ENCODE data around the gene ANKRD53.

Gene ANKRD53

DNA sequence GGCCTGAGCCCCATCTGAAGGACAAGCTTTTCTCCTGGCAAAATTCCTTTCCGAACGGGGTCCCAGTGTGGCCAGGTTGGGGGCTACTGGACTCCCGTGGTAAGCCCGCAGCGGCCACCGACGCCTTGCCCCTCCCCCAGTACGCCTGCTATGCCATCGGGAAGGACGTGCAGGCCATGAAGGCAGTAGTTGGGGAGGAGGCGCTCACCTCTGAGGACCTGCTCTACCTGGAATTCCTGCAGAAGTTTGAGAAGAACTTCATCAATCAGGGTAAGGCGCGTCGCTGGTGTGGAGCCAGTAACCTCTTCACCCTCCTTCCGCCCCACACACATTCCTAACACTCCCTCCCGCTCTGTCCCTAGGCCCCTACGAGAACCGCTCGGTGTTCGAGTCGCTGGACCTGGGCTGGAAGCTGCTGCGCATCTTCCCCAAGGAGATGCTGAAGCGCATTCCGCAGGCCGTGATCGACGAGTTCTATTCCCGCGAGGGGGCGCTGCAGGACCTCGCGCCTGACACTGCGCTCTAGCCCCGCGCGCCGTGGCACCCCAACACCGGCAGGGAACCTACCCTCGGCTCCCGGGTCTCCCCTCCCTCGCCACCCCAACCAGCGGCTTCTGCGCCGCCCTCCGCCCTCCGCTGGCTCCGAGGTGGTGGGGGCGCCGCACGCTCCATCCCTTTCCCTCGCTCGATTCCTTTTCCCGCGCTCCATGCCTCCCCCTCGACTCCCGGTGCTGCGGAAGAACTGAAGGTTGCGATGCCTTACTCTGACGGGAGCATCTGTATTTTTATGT, 13.6 kb upstream of the ANKRD53 start:
- no peak for TF ChIP-seq JUND (IDR thresholded peaks at IDR 0.05; ENCODE audit: low read depth)
- in situ Hi-C loops (cut with HindIII; ENCODE audit: low pct_unique_long_range_greater_than_20kb, low sequenced_read_pairs): no loop called here
- no peak for DNase-seq (ENCODE audit: low read depth in 1 of 2, low spot score in 1 of 2)

DNA sequence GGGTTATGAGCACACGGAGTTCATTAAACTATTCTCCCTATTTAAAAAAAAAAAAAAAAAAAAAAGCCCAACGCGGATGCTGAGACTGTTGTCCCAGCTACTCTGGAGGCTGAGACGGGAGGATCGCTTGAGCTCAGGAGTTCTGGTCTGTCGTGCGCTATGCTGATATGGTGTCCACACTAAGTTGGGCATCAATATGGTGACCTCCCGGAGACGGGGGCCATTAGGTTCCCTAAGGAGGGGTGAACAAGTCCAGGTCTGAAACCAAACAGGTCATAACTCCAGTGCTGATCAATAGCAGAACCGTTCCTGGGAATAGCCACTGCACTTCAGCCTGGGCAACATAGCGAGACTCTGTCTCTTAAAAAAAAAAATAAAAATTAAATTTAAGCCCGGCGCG, 12.9 kb upstream of the ANKRD53 start:
- TF ChIP-seq JUND (IDR thresholded peaks at IDR 0.05; ENCODE audit: low read depth): no peak
- in situ Hi-C loops (cut with HindIII; ENCODE audit: low pct_unique_long_range_greater_than_20kb, low sequenced_read_pairs): no loop called here
- no peak for DNase-seq (ENCODE audit: low read depth in 1 of 2, low spot score in 1 of 2)

DNA sequence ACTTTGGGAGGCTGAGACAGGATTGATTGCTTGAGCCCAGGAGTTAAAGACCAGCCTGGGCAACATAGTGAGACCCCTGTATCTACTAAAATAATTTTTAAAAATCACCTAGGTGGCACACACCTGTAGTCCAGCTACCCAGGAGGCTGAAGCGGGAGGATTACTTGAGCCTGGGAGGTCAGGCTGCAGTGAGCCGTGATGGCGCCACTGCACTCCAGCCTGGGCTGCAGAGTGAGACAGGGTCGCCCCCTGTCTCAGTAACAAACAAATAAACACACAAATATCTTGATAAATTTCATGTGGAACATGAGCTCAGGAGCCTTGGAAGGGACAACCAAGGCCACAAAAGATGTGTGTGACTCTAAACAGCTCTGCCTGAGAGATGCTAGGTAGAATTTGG, 11.7 kb upstream of the ANKRD53 start:
- in situ Hi-C loops (cut with HindIII; ENCODE audit: low pct_unique_long_range_greater_than_20kb, low sequenced_read_pairs): no loop called here
- DNase-seq (ENCODE audit: low read depth in 1 of 2, low spot score in 1 of 2): no peak
- TF ChIP-seq JUND (IDR thresholded peaks at IDR 0.05; ENCODE audit: low read depth): no peak

GRCh38 chr2:70967189-70967588, 11.2 kb upstream of the ANKRD53 start:
- TF ChIP-seq JUND (IDR thresholded peaks at IDR 0.05; ENCODE audit: low read depth): no peak
- in situ Hi-C loops (cut with HindIII; ENCODE audit: low pct_unique_long_range_greater_than_20kb, low sequenced_read_pairs): no loop called here
- DNase-seq (ENCODE audit: low read depth in 1 of 2, low spot score in 1 of 2): no peak

- DNase-seq (ENCODE audit: low read depth in 1 of 2, low spot score in 1 of 2): no peak
- TF ChIP-seq JUND (IDR thresholded peaks at IDR 0.05; ENCODE audit: low read depth): no peak
- in situ Hi-C loops (cut with HindIII; ENCODE audit: low pct_unique_long_range_greater_than_20kb, low sequenced_read_pairs): no loop called here
Observed at GRCh38 chr2:70974592-70974991, 3.8 kb upstream of the ANKRD53 start.

GRCh38 chr2:70975237-70975636, 3.2 kb upstream of the ANKRD53 start:
- DNase-seq (ENCODE audit: low read depth in 1 of 2, low spot score in 1 of 2): no peak
- in situ Hi-C loops (cut with HindIII; ENCODE audit: low pct_unique_long_range_greater_than_20kb, low sequenced_read_pairs): no loop called here
- no peak for TF ChIP-seq JUND (IDR thresholded peaks at IDR 0.05; ENCODE audit: low read depth)

- in situ Hi-C loops (cut with HindIII; ENCODE audit: low pct_unique_long_range_greater_than_20kb, low sequenced_read_pairs): no loop called here
- no peak for TF ChIP-seq JUND (IDR thresholded peaks at IDR 0.05; ENCODE audit: low read depth)
- DNase-seq (ENCODE audit: low read depth in 1 of 2, low spot score in 1 of 2): no peak
Observed at GRCh38 chr2:70977605-70978205, 725 bp upstream of the ANKRD53 start.

GRCh38 chr2:70979180-70979488, 704 bp downstream of the ANKRD53 start:
- TF ChIP-seq JUND (IDR thresholded peaks at IDR 0.05; ENCODE audit: low read depth): no peak
- DNase-seq (ENCODE audit: low read depth in 1 of 2, low spot score in 1 of 2): no peak
- in situ Hi-C loops (cut with HindIII; ENCODE audit: low pct_unique_long_range_greater_than_20kb, low sequenced_read_pairs): no loop called here

GRCh38 chr2:70979626-70980025, 1.2 kb downstream of the ANKRD53 start:
- no peak for DNase-seq (ENCODE audit: low read depth in 1 of 2, low spot score in 1 of 2)
- in situ Hi-C loops (cut with HindIII; ENCODE audit: low pct_unique_long_range_greater_than_20kb, low sequenced_read_pairs): no loop called here
- TF ChIP-seq JUND (IDR thresholded peaks at IDR 0.05; ENCODE audit: low read depth): no peak

DNA sequence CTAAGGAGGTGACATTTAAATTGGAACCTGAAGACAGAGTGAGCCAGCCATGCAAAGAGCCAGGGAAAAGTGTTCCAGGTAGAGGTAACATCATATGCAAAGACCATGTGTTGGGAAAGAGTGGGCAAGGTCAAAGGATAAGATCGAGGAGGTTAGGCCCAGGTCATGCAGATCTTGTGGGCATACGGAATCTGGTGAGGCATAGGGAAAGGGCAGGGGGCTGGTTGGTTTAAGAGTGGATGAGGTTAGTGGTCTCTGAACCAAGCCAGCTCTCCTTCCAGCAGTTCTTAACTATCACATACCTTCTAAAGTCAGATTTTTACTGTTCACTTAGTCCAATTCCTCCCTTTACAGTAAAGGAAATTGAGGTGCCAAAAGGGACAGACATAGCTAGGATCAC, 3.0 kb downstream of the ANKRD53 start:
- DNase-seq (ENCODE audit: low read depth in 1 of 2, low spot score in 1 of 2): no peak
- TF ChIP-seq JUND (IDR thresholded peaks at IDR 0.05; ENCODE audit: low read depth): no peak
- in situ Hi-C loops (cut with HindIII; ENCODE audit: low pct_unique_long_range_greater_than_20kb, low sequenced_read_pairs): no loop called here

GRCh38 chr2:70981866-70982810, 3.7 kb downstream of the ANKRD53 start:
- no peak for TF ChIP-seq JUND (IDR thresholded peaks at IDR 0.05; ENCODE audit: low read depth)
- DNase-seq (ENCODE audit: low read depth in 1 of 2, low spot score in 1 of 2): no peak
- in situ Hi-C loops (cut with HindIII; ENCODE audit: low pct_unique_long_range_greater_than_20kb, low sequenced_read_pairs): no loop called here

GRCh38 chr2:70982971-70983370, 4.5 kb downstream of the ANKRD53 start:
- no peak for DNase-seq (ENCODE audit: low read depth in 1 of 2, low spot score in 1 of 2)
- in situ Hi-C loops (cut with HindIII; ENCODE audit: low pct_unique_long_range_greater_than_20kb, low sequenced_read_pairs): no loop called here

More at GRCh38 chr2:70982971-70983370, 4.5 kb downstream of the ANKRD53 start:
- TF ChIP-seq JUND (IDR thresholded peaks at IDR 0.05; ENCODE audit: low read depth): no peak

All from T47D (cell line).